Heart left ventricle (tissue), 16 donors: ENCODE data around the gene ARHGAP19. TPM values are rescaled to one million over a fixed set of nuclear protein-coding genes. Genes with fewer than 3 reads are reported as not detected.
"Not testable (repeated sequence)": the region's sequence is repeated elsewhere in the genome, so short reads cannot be mapped to it uniquely, and the experiment has no call there.

Experiments
- ATAC-seq, 4 donors: fragments of 200-7000 bp; cut with Tn5 transposase; one replicate each; pipeline ENCODE4 v1.9.1; 2020 to 2022; ENCODE audit warnings: moderate library complexity in 4 of 4, mild to moderate bottlenecking in 3 of 4, moderate number of reproducible peaks in 1 of 4
- DNase-seq, 5 donors: peaks; one replicate each; pipeline ENCODE4 v3.0.0-alpha.2; 2020
- H3K27ac ChIP-seq, 12 donors: fragments of 200-600 bp; sonication (generic) in 4 of 12; one replicate each; pipeline versions ENCODE4 v1.5.0 to v1.8.0; 2016 to 2022; ENCODE audit warnings: mild to moderate bottlenecking in 2 of 12
- H3K27me3 ChIP-seq, 9 donors: fragments of 200-600 bp; sonication (generic) in 2 of 9; one replicate each; pipeline versions ENCODE4 v1.5.1 to v1.8.0; 2016 to 2022; ENCODE audit warnings: mild to moderate bottlenecking in 3 of 9
- H3K36me3 ChIP-seq, 9 donors: fragments of 200-600 bp; sonication (generic) in 2 of 9; one replicate each; pipeline versions ENCODE4 v1.5.0 to v1.8.0; 2018 to 2022; ENCODE audit warnings: mild to moderate bottlenecking in 2 of 9
- H3K4me1 ChIP-seq, 12 donors: fragments of 200-600 bp; sonication (generic) in 4 of 12; one replicate each; pipeline versions ENCODE4 v1.5.0 to v1.8.0; 2016 to 2022; ENCODE audit warnings: mild to moderate bottlenecking in 3 of 12
- H3K4me3 ChIP-seq, 12 donors: fragments of 200-600 bp; sonication (generic) in 4 of 12; one replicate each; pipeline versions ENCODE4 v1.5.0 to v1.8.0; 2017 to 2022; ENCODE audit warnings: mild to moderate bottlenecking in 9 of 12, moderate library complexity in 4 of 12
- H3K9me3 ChIP-seq, 12 donors: fragments of 200-600 bp; sonication (generic) in 4 of 12; one replicate each; pipeline versions ENCODE4 v1.5.0 to v1.8.0; 2016 to 2022; ENCODE audit warnings: mild to moderate bottlenecking in 1 of 12
- POLR2A ChIP-seq, 2 donors: fragments of 450-650 bp; IDR thresholded peaks; one replicate each; pipeline ENCODE4 v1.6.1; 2017; ENCODE audit warnings: antibody characterized with exemption in 2 of 2, mild to moderate bottlenecking in 2 of 2, moderate library complexity in 2 of 2
- WGBS, 4 donors: extraction: QIAGEN DNeasy Blood & Tissue Kit in 2 of 4; methylation state at CpG; one replicate each; pipeline versions ENCODE4 v1.1.5 to v1.1.7; 2013 to 2018; 5-methylcytosine and 5-hydroxymethylcytosine counted together
- intact Hi-C, 10 donors: fragments of 100-400 bp; cut with DNase I; formaldehyde crosslinking; loops; one replicate each; pipeline versions ENCODE4 v1.11.1 to v1.14.2; 2022
- polyA plus RNA-seq, 2 donors: library from polyadenylated mRNA; stranded (reverse); fragments of 200-250 nt; gene quantifications; one replicate each; pipeline ENCODE4 v1.2.3, GENCODE V29; 2013
- total RNA-seq, 9 donors: library from RNA; depleted of rRNA in 2 of 9; stranded (reverse); fragments of >200 nt in 2 of 9; fragmentation: NEBNext Ultra II Directional in 3 of 9; extraction: Animal tissue kit (Norgen Biotek cat#: 25700) in 3 of 9; gene quantifications; one replicate each; pipeline versions ENCODE4 v1.1.0 to v1.2.4, GENCODE V29; 2016 to 2023
- TF ChIP-seq, protein P1 (sequence below), 12 donors: fragments of 200-600 bp; sonication (generic) in 4 of 12; IDR thresholded peaks; one replicate each; pipeline versions ENCODE4 v1.5.0 to v1.8.0; 2018 to 2022; ENCODE audit warnings: antibody characterized with exemption in 12 of 12, mild to moderate bottlenecking in 5 of 12
- donor health status: ischemic (EF 13 %, LVEDD 7.1; RV severe dilation, severe dysfunction).
- donor health status: healthy with polysubstance abuse.
- donor health status: DM: no; HTN: yes; CAD: no.
- donor health status: DM: no; HTN: no; CAD: no.
- donor health status: ischemic (EF 25% LVEDD 6.9; RV normal size, moderate dysfunction).
- donor health status: ischemic (EF 25% LVEDD 5.7; RV mildly dilated, moderate dysfunction).
- donor health status: healthy.
- donor health status: DM: yes; HTN: yes; CAD: no.
- donor health status: ischemic (EF 35%, LVEDD 5.7; RV mildly dilated, moderate dysfunction).
- donor health status: nonischemic (EF 11% LVEDD 7.7; RV severe dilation, severe dysfunction).
- donor health status: DM: yes; HTN: yes; CAD: no.
- donor health status: PGD.
- donor health status: ischemic (EF 29% LVEDD 5.4; RV normal size, mild dysfunction).
- donor health status: nonischemic (EF 23%, LVEDD 6.1; RV moderate dilation, normal function).

The ARHGAP19 gene
- total and polyA plus RNA-seq, 11 donors: 1.1 to 7.4 (median 4.0) TPM

DNA sequence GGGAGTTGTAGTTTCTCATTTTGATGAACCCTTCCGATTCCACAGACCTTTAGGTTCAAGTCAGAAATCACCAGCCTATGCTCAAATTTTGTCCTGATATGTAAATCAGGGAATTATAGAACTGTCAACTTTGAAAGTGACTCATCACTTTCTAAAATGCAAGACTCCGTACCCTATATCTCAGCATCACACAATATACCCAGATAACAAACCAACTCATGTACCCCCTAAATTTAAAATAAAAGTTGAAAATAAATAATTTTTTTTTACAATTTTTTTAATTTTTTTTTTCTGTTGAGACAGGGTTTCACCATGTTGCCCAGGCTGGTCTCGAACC, 393 bp upstream of the ARHGAP19 start:
- Histone ChIP-seq H3K4me1 (peaks cover 0 to 12% (median 8%) of the 10 kb centered on the region in 12 donors), H3K4me3 (peak overlapping the region in 4 of 12 donors; percentile 75 to 99 (median 92)), H3K27ac (peak overlapping the region in 1 of 12 donors; percentile 43), H3K9me3 (no peaks in the 10 kb centered on the region), H3K36me3 (peaks cover 0 to 4% (median under 1%) of the 10 kb centered on the region in 9 donors), H3K27me3 (no peaks in the 10 kb centered on the region)
- no peak for DNase-seq
- WGBS, 4 donors: 59 to 64% (median 62%) methylated on average over 3 of the region's 3 CpGs
- no peak for ATAC-seq
- intact Hi-C loops: loop anchor here in 7 of 10 donors (1.0 to 5.0 kb wide), 5 partner anchors 26 to 461 kb away; partner anchors contain the start of genes FRAT2 (in 5 of the 7), FRAT1 (in 1 of the 7) and LCOR (in 1 of the 7)
- TF ChIP-seq POLR2A (IDR thresholded peaks at IDR 0.05): no peak
- TF ChIP-seq, protein P1, sequence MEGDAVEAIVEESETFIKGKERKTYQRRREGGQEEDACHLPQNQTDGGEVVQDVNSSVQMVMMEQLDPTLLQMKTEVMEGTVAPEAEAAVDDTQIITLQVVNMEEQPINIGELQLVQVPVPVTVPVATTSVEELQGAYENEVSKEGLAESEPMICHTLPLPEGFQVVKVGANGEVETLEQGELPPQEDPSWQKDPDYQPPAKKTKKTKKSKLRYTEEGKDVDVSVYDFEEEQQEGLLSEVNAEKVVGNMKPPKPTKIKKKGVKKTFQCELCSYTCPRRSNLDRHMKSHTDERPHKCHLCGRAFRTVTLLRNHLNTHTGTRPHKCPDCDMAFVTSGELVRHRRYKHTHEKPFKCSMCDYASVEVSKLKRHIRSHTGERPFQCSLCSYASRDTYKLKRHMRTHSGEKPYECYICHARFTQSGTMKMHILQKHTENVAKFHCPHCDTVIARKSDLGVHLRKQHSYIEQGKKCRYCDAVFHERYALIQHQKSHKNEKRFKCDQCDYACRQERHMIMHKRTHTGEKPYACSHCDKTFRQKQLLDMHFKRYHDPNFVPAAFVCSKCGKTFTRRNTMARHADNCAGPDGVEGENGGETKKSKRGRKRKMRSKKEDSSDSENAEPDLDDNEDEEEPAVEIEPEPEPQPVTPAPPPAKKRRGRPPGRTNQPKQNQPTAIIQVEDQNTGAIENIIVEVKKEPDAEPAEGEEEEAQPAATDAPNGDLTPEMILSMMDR (IDR thresholded peaks at IDR 0.05): no peak

DNA sequence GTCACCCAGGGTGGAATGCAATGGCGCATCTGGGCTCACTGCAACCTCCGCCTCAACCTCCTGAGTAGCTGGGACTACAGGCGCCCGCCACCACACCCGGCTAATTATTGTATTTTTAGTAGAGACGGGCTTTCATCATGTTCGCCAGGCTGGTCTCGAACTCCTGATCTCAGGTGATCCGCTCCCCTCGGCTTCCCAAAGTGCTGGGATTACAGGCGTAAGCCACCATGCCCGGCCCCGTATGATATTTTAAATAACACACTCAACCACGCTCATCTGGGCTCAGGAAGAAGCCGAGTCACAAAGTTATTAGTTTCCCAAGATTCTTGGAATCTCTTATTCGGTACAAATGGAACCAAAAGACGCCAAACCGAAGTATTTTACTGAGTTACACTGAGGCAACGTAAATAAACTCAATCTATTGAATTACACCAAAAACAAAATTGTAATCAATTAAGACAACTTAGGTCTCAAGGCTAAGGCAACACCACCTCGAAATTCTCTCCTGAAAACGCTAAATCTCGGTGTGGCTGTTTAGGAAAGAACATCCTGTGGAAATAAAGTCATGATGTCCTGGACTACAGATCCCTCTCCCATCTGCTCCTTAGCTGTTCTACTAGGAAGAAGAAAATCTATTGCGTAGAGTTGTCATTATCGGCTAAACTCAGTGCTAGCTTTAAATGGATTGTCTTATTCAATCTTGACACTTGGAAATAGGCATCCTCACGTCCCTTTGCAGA, 910 bp downstream of the ARHGAP19 start:
- 57 to 64% (median 61%) methylated on average over 25 of the region's 25 CpGs for WGBS, 4 donors
- peak in 1 of 4 donors; percentile 5 for ATAC-seq
- Histone ChIP-seq H3K36me3 (peaks cover 0 to 15% (median 9%) of the 10 kb centered on the region in 9 donors), H3K4me3 (peak overlapping the region; percentile 70 to 100 (median 90)), H3K9me3 (no peaks in the 10 kb centered on the region), H3K27ac (peak overlapping the region; percentile 75 to 98 (median 95)), H3K27me3 (no peaks in the 10 kb centered on the region), H3K4me1 (peaks cover 0 to 12% (median 8%) of the 10 kb centered on the region in 12 donors)
- DNase-seq: no peak
- TF ChIP-seq, protein P1 (IDR thresholded peaks at IDR 0.05): no peak
- no peak for TF ChIP-seq POLR2A (IDR thresholded peaks at IDR 0.05)
- intact Hi-C loops: loop anchor here in 7 of 10 donors (1.0 to 5.0 kb wide), 5 partner anchors 27 to 459 kb away; partner anchors contain the start of genes FRAT2 (in 5 of the 7), FRAT1 (in 1 of the 7) and LCOR (in 1 of the 7)

DNA sequence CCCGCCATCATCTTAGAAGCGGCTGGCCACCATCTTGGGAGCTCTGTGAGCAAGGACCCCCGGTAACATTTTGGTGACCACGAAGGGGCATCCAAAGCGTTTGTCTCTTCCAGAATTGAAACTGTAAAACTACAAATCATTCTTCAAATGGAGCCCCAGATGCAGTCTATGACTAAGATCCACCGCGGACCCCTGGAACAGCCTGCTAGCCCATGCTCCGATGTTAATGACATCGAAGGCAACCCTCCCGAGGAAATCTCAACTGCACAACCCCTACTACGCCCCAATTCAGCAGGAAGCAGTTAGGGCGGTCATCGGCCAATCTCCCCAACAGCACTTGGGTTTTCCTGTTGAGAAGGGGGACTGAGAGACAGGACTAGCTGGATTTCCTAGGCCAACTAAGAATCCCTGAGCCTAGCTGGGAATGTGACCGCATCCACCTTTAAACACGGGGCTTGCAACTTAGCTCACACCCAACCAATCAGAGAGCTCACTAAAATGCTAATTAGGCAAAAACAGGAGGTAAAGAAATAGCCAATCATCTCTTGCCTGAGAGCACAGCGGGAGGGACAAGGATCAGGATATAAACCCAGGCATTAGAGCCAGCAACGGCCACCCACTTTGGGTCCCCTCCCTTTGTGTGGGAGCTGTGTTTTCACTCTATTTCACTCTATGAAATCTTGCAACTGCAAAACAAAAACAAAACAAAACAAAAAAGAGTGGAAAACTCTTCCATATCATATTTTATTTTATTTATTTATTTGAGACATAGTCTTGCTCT, 1.7 kb downstream of the ARHGAP19 start:
- not testable (repeated sequence) for DNase-seq, H3K27me3 ChIP-seq, ATAC-seq, H3K9me3 ChIP-seq, H3K4me3 ChIP-seq, H3K27ac ChIP-seq
- peaks cover 0 to 15% (median 9%) of the 10 kb centered on the region in 9 donors for H3K36me3 ChIP-seq
- H3K4me1 ChIP-seq: peaks cover 0 to 12% (median 8%) of the 10 kb centered on the region in 12 donors
- WGBS, 4 donors: 93 to 96% (median 94%) methylated on average over 13 to 17 of the region's 17 CpGs
- intact Hi-C loops: loop anchor here in 6 of 10 donors (5.0 kb wide), 3 partner anchors 37 to 458 kb away; partner anchors contain the start of genes FRAT2 (in 4 of the 6) and LCOR (in 1 of the 6)

DNA sequence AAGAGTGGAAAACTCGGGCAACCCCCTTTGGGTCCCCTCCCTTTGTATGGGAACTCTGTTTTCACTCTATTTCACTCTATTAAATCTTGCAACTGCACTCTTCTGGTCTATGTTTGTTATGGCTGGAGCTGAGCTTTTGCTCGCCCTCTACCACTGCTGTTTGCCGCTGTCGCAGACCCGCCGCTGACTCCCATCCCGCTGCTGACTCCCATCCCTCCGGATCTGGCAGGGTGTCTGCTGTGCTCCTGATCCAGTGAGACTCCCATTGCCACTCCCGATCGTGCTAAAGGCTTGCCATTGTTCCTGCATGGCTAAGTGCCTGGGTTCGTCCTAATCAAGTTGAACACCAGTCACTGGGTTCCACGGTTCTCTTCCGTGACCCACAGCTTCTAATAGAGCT, 2.4 kb downstream of the ARHGAP19 start:
- WGBS, 4 donors: 90 to 96% (median 94%) methylated on average over 13 of the region's 13 CpGs
- H3K9me3 ChIP-seq, DNase-seq, H3K27me3 ChIP-seq, H3K27ac ChIP-seq, H3K4me3 ChIP-seq, ATAC-seq: not testable (repeated sequence)
- Histone ChIP-seq H3K4me1 (peaks cover 0 to 12% (median 8%) of the 10 kb centered on the region in 12 donors), H3K36me3 (peaks cover 0 to 15% (median 9%) of the 10 kb centered on the region in 9 donors)
- intact Hi-C loops: loop anchor here in 6 of 10 donors (5.0 kb wide), 3 partner anchors 37 to 458 kb away; partner anchors contain the start of genes FRAT2 (in 4 of the 6) and LCOR (in 1 of the 6)
